Left ventricle myocardium inferior (tissue), 1 donor: ENCODE measurements around the gene CENPN. TPM values are rescaled to one million over a fixed set of nuclear protein-coding genes. Genes with fewer than 3 reads are reported as not detected.

Experiments
- DNase-seq: peaks from one replicate; pipeline ENCODE4 v3.0.0-alpha.2; 2020
- H3K27ac ChIP-seq: fragments of 200-600 bp; replicated peaks from 2 replicates; pipeline ENCODE4 v1.8.0; 2021
- H3K27me3 ChIP-seq: fragments of 200-600 bp; 2 replicates; pipeline ENCODE4 v1.8.0; 2021; ENCODE audit warnings: low read depth
- H3K36me3 ChIP-seq: fragments of 200-600 bp; 2 replicates; pipeline ENCODE4 v1.8.0; 2021
- H3K4me1 ChIP-seq: fragments of 200-600 bp; 2 replicates; pipeline ENCODE4 v1.8.0; 2021
- H3K4me3 ChIP-seq: fragments of 200-600 bp; 2 replicates; pipeline ENCODE4 v1.8.0; 2021; ENCODE audit warnings: mild to moderate bottlenecking, moderate library complexity
- H3K9me3 ChIP-seq: fragments of 200-600 bp; replicated peaks from 2 replicates; pipeline ENCODE4 v1.8.0; 2021
- CTCF ChIP-seq: fragments of 200-600 bp; IDR thresholded peaks from 2 replicates; pipeline ENCODE4 v1.8.0; 2021; ENCODE audit warnings: antibody characterized with exemption, mild to moderate bottlenecking, borderline replicate concordance
- intact Hi-C: fragments of 100-400 bp; cut with micrococcal nuclease; formaldehyde crosslinking; loops from one replicate; pipeline ENCODE4 v1.11.0; 2022
- total RNA-seq: library from RNA; stranded (reverse); fragmentation: NEBNext Ultra II Directional; extraction: Animal tissue kit (Norgen Biotek cat#: 25700); gene quantifications from one replicate; pipeline ENCODE4 v1.2.1, GENCODE V29; 2021
- donor health status: DM: no; HTN: yes; CAD: no; lungs with severe emphysema.

The CENPN gene
- total RNA-seq, 1 donor from 2014 or later: 7.9 TPM

GRCh38 chr16:81008505-81008789 lies 1.4 kb downstream of the CENPN start:
- no peak for DNase-seq
- Histone ChIP-seq H3K4me1 (peaks cover 41% of the 10 kb centered on the region), H3K27me3 (no peaks in the 10 kb centered on the region), H3K9me3 (no peaks in the 10 kb centered on the region), H3K36me3 (peaks cover 11% of the 10 kb centered on the region), H3K27ac (no peak overlapping the region), H3K4me3 (no peak overlapping the region)
- TF ChIP-seq CTCF: no peak
- intact Hi-C loops: no loop called here

- no peak for DNase-seq
- Histone ChIP-seq H3K36me3 (peaks cover 40% of the 10 kb centered on the region), H3K27ac (no peak overlapping the region), H3K9me3 (no peaks in the 10 kb centered on the region), H3K27me3 (no peaks in the 10 kb centered on the region), H3K4me3 (no peak overlapping the region), H3K4me1 (peaks cover 4% of the 10 kb centered on the region)
- TF ChIP-seq CTCF: no peak
- intact Hi-C loops: no loop called here
Measured at GRCh38 chr16:81012974-81013373, 6.0 kb downstream of the CENPN start.

- no peak for DNase-seq
- Histone ChIP-seq H3K27ac (no peak overlapping the region), H3K4me3 (no peak overlapping the region), H3K4me1 (no peaks in the 10 kb centered on the region), H3K9me3 (no peaks in the 10 kb centered on the region), H3K36me3 (peaks cover 56% of the 10 kb centered on the region), H3K27me3 (no peaks in the 10 kb centered on the region)
- intact Hi-C loops: no loop called here
- TF ChIP-seq CTCF: no peak
Measured at GRCh38 chr16:81014672-81015071, 7.7 kb downstream of the CENPN start.

- Histone ChIP-seq H3K4me1 (no peaks in the 10 kb centered on the region), H3K4me3 (no peak overlapping the region), H3K27ac (no peak overlapping the region), H3K36me3 (peaks cover 81% of the 10 kb centered on the region), H3K27me3 (no peaks in the 10 kb centered on the region), H3K9me3 (no peaks in the 10 kb centered on the region)
- no peak for TF ChIP-seq CTCF
- DNase-seq: no peak
- intact Hi-C loops: no loop called here
Measured at GRCh38 chr16:81018496-81018895, 11.5 kb downstream of the CENPN start.

DNA sequence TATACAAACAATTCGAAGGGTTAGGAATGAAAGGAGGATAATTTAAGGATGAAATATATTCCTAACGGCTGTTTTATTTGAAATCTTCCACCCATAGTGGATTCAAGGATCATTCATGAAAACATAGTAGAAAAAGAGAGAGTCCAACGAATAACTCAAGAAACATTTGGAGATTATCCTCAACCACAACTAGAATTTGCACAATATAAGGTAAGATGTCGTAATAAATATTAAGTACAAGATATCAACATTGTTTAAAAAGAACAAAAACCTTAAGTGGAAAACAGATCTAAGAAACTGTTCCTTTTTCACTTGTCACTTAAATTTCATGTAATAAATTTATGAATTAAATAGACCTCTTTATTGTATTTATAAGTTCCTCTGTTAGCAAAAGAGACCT lies 19.4 kb downstream of the CENPN start:
- H3K9me3 ChIP-seq: no peaks in the 10 kb centered on the region
- H3K36me3 ChIP-seq: peaks cover 34% of the 10 kb centered on the region
- no peak for DNase-seq
- no peaks in the 10 kb centered on the region for H3K27me3 ChIP-seq
- no peak for TF ChIP-seq CTCF
- no peaks in the 10 kb centered on the region for H3K4me1 ChIP-seq
- intact Hi-C loops: no loop called here
- no peak overlapping the region for H3K4me3 ChIP-seq
- no peak overlapping the region for H3K27ac ChIP-seq
